NCI-H1930 (cell line): ENCODE measurements around the gene YEATS4.
A peak's percentile ranks its signal among the peaks of the same experiment; 100 is the strongest.
"Not testable (repeated sequence)": the region's sequence is repeated elsewhere in the genome, so short reads cannot be mapped to it uniquely, and the experiment has no call there.

Source experiments
- DNase-seq, 2 experiments: peaks; one replicate each; lab custom pipeline; 2025; lab: John Stamatoyannopoulos, UW

The YEATS4 gene

DNA sequence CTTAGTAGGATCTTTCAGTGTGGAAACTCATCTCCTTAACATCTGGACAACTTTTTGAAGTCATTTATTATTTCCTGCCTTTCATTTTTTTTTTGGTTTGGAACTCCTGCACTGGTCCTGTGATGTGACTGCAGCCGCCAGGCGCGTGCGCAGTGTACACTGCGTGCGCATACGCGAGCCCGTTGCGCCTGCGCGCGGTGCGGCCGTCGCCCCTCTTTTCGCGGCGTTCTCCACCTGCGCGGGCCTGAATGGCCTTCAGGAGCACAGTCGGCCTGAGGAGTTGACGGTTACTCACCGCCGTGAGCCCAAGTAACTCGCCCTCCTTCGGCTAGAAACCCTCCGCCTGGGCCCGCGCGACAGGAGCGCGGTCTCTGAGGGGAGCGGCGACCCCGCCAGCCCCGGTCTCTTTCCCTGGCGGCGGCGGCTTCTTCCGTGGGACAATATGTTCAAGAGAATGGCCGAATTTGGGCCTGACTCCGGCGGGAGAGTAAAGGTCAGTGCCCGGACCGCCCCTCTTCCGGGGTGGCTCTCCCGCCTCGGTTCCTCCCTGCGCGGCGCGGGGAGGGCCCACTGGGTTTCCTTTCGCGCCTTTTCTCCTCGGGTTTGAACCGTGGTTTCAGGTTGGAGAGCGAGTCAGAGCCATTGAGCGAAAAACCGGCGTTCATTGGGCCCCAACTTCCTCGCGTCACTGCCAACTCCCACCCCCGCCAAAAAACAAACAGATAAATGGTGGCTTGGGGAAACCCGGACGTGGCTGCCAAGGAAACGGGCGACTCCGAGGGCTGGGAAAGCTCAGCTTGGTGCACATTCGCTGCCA is at the start of gene YEATS4:
YEATS4 (plus strand) TSS at position 213 of the 817 bp plus-strand sequence; CDS start at position 443, 230 bp downstream.
- DNase-seq, result peak; percentile 91 to 92

DNA sequence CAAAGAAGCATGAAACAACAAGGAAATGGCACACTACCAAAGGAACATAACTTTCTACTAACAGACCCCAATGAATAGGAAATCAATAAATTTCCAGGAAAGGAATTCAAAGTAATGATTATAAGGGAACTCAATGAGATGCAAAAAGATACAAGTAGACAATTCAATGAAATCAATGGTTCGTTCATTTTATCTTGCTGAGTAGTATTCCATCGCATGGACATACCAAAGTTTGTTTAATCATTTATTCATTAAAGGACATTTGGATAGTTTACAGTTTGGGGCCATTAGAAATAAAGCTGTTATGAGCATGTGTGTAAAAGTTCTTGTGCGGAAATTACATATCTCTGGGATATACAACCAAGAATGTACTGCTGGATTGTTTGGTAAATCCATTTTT is 46.3 kb upstream of the YEATS4 start:
- no peak for DNase-seq

DNA sequence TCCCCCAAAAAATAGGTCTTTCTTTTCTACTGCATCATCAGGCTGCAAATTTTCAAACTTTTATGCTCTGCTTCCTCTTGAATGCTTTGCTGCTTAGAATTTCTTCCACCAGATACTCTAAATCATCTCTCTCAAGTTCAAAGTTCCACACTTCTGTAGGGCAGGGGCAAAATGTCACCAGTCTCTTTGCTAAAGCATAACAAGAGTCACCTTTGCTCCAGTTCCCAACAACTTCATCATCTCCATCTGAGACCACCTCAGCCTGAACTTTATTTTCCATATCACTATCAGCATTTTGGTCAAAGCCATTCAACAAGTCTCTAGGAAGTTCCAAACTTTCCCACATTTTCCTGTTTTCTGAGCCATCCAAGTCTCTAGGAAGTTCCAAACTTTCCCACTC is 42.8 kb upstream of the YEATS4 start:
- not testable (repeated sequence) for DNase-seq

DNA sequence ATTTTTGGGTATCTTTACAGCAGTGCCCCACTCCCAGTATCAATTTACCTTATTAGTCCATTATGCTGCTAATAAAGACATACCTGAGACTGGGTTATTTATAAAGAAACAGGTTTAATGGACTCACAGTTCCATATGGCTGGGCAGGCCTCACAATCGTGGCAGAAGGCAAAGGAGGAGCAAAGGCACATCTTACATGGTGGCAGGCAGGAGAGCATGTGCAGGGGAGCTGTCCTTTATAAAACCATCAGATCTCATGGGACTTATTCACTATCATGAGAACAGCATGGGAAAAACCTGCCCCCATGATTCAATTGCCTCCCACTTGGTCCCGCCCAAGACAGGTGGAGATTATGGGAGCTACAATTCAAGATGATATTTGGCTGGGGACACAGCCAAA is 42.3 kb upstream of the YEATS4 start:
- not testable (repeated sequence) for DNase-seq

DNA sequence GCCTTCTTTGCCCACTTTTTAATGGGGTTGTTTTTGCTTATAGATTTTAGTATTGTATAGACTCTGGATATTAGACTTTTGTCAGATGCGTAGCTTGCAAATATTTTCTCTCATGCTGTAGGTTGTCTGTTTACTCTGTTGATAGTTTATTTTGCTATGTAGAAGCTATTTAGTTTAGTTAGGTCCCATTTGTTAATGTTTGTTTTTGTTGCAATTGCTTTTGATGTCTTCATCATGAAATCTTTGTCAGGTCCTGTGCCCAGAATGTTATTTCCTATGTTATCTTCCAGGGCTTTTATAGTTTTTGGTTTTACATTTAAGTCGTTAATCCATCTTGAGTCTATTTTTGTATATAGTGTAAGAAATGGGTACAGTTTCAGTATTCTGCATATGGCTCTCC is 41.3 kb upstream of the YEATS4 start:
- DNase-seq, result no peak

DNA sequence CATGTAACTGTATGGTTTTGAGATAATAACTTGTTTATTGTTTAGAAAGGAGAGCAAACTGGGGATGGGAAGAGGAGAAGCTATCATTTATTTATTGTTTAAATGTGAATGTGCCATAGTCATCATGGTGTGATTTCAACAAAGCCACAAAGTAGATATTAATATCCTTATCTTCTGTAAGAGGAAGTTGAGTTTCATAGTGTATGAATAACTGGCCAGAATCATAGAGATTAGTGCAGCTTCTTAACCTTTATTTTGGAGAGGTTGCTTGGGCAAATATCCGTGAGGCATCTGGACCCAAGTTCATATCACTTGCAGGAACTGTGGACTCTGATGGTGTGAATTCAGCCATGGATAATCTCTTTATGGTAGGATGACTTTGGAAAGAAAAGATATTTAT is 38.2 kb upstream of the YEATS4 start:
- DNase-seq, result no peak

DNA sequence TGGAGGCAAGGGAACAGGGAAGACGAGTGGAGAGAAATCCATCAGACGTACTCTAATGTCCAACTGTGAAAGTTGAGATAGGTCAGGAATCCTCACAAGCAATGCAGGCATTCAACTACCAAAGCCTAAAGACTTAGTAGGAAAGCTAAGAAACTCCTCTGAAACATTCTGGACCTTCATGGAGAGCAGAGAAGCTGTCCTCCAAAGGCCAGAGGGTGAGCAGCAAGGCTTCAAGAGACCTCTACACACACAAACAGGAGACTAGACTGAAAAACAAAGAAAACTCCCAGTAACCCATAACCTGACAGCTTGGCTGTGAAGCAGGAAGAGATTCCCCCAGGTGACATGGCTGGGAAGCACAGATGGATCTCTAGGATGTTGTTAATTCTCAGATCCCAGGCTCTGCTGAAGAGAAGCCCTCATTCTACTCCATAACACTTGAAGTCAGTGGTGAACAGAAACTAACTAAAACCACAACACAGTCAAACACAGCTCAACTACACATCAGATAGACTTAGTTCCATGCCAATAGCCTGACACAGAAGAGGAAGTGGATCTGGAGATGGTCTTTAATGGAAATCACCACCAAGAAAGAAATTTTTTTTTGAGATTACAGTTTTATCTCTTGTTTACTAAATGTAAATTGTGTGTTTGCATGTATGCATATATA is 34.6 kb upstream of the YEATS4 start:
- DNase-seq, result no peak

DNA sequence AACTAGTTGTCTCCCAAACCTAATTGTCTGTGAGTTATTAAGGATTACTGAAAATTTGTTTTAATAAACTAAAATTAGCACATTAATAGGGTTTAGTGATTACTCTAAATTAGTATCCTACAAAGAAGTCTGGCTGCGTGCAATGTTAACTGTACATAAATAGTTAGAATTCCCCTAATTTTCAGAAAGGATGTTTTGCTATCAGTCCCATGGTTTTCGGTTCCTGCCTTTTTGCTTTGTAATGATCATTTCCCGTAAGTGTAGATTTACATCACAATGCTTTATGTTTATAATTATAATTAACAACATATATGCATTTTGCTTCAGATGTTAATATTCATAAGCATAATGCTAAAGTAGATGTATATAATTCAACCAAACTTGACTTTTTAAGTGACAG is 31.1 kb upstream of the YEATS4 start:
- DNase-seq, result no peak

DNA sequence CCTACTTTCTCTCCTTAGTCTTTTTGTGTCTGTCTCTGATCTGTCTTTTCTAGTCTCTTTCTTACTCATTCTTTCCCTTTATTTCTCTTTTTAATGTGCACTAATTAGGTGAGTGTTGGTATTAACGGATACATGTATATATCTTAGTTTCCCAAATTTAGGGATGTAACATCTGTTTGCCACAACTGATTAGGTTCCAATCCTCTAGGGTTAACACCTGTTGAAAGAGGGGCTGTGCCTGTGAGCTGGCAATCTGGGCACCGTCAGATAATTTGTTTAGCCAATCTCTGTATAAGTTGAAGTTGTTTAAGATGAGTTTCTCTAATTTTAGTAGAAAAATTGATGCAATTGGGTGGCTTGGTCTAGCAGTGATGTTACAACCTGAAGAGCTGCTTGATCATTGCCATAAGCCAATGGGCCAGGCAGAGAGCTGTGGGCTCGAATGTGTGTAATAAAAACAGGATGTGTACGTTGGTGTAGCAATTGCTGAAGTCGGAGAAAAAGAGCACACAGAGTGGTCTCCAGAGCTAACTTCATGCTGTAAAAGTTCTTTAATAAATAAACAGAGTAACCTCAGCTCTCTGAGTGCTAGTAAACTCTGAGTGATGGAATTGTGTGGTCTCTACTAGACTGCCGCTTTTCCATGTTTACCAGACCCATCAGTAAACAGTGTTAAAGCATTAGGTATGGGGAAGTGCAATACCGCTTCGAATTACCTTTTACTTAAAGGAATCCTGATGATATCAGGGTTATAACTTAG is 29.7 kb upstream of the YEATS4 start:
- no peak for DNase-seq

DNA sequence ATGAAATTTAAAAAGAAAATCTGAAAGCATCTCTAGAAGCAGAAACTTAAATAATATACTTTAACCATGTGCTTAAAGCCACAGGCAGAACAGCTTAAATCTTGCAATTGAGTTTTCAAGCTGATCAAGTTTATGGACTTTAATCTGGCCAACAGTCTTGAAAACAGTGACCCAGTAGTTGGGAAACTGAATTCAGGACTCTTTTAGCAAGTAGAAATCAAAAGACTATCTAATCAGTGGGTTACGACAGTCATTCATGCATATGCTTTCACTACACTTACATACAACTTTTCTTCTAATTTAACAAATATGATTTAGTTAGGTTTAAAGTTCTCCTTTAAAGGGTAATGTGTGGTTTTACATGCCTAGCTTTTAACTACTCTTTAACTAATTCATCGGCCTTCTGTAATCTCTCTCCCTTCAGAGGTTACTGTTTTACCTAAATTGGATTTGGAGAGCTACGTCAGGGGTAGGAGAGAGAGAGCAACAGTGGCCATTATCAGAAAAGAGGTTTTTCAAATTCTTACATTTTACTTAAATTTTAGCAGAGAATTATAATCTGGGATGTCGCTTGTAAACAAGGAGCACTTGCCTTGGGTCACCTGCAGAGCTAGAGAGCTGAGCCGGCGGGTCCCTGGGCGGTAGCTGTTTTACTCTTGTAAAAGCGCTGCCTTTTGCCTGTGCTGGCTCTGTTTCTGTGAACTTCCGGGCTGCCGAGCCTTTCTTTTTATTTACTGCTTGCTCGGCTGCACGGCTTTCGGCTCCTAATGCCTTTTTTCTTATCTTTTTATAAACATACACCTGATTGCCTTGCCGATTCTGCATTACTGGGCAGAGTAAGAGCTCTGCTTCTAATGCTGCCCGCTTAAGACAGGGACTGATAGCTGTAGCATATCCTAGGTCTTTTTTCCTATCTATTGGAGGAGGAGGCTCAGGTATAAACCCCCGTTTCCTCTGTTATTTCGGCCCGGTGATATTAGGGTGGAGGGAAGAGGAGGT is 28.8 kb upstream of the YEATS4 start:
- DNase-seq, result no peak

DNA sequence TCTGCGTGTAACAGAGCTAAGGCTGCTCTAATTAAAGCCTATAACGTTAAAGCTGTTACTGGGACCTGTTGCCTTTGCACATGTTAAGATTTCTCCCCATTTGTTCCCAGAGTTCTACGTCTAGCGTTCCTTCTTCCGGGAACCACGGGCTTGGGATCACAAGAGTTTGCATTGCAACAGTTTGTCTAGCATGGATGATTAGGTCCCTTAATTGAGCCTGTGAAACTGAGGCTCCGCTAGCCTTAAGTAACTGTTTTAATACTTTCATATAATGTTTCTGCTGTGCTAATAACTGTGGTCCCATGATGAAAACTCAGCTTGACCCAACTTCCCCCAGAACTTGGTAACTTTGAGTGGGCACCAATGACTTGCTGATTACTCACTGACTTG is 28.0 kb upstream of the YEATS4 start:
- DNase-seq, result no peak

DNA sequence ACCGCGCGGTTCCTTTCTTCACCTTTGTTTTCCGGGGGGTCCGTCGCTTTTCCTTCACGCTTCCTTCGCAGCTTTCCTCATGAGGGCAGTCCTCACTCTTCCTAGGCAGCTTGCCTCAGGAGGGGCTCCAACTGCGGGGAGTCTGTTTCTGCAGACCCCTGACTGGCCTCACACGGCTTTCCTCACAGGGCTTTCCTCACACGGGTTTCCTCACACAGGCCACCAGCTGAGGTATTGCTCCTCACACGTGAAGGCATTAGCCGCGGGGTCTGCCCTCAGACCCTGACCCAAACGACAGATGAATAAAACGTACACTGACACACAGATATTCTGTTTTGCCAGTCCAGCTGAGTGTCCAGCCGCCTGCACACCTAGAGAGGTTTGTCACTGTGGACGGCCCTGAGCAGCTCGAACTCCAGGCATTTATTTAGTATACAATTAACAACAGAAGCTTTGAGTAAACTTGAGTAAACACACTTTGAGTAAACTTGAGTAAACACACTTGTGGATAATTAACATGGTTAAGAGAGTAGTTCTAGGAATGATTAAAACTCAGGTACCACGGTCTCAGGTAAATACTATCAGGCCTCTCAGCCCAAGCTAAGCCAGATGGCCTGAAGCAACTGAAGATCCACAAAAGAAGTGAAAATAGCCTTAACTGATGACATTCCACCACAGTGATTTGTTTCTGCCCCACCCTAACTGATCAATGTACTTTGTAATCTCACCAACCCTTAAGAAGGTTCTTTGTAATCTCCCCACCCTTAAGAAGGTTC is 27.4 kb upstream of the YEATS4 start:
- DNase-seq, result no peak

DNA sequence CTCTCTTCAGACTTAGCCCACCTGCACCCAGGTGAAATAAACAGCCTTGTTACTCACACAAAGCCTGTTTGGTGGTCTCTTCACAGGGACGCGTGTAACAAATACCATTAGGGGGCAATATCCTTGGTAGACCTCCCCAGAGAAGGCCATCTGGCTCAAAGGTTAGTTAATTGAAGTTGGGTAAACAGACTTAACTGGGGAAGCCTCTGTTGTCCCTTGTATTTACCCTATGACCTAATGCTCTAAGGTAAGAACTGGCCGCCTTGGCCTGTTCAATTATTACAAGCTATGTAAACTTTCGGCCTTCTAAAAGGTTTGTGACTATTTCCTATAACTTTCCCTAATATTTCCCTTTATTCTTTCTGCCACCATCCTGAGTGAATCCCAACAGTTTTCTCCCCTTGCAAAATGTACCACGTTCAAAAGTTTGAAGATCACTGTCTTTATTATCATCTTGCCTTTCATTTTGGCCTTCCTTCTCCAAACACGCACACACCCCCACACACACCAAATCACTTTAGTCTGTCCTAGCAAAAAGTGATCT is 26.7 kb upstream of the YEATS4 start:
- DNase-seq, result no peak

DNA sequence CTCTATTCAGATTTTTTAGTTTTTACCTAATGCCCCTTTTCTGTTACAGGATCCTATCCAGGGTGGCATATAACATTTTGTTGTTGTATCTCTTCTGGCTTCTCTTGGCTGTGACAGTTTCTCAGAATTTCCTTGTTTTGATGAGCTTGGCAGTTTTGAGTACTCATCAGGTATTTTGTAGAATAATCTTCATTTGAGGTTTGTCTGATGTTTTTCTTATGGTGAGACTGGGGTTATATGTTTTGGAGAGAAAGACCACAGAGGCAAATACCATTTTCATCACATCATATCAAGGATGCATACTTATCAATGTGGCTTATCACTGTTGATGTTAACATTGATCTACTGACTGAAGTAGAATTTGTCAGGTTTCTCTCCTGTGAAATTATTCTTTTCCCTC is 25.4 kb upstream of the YEATS4 start:
- no peak for DNase-seq

DNA sequence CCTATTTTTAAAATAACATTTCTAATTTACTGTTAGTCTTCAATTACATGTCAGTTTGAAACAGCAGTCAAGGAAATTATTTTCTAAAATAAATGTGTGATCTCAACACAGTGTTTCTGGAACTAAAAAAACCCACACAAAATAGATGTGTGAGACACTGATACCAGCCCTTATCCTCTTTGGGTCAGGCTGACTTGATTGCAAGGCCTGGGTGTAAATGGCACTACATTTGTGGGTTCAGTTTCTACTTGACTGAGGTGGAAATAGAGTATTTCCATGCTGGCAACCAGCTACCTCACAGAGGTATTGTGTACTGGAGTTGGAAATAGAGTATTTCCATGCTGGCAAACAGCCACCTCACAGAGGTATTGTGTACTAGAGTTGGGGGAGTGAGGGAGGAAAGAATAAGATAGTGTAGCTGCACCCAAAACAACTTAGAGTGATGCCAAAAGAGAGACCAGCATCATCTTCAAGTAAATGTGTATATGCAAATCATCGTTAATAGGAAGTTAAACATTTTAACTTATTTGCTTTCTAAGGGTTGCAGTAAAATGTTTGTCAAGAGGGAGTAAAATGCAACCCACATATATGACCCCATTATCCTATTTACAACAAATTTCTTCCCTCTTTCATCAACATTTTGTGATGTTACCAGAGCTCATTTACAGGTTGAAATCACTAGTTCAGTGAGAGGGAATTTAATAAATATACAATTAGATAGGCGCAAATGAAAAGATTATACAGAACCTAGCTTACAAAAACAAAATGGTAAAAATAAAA is 22.0 kb upstream of the YEATS4 start:
- DNase-seq, result no peak

DNA sequence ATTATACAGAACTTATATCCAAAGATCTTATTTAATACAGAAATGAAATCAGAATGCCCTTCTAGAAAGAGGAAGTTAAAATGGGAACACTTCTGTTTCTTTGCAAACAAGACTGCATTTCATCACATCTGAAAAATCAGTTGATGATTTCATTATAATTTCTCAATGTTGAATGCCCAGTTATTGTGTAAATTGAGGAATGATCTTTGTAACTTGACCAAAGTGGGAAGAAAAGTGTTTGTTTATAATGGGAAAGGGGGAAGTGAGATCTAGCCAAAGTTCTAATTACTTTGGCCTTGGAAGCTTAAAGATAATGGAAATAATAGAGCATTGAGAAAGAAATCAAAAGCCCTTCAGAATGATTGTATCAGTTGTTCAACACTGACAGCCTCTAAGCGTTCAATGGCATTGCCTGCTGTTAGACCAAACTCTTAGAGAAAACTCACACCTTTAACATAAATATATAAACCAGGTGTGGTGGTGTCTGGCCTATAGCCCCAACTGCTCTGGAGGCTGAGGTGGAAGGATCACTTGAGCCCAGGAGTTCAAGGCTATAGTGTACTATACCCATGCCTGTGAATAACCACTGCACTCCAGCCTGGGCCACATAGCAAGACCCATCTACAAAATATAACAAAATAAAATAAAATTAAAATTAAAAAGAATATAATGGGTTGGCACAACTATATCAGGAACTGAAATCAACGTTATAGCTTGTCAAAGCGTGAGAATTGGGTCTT is 21.3 kb upstream of the YEATS4 start:
- no peak for DNase-seq

DNA sequence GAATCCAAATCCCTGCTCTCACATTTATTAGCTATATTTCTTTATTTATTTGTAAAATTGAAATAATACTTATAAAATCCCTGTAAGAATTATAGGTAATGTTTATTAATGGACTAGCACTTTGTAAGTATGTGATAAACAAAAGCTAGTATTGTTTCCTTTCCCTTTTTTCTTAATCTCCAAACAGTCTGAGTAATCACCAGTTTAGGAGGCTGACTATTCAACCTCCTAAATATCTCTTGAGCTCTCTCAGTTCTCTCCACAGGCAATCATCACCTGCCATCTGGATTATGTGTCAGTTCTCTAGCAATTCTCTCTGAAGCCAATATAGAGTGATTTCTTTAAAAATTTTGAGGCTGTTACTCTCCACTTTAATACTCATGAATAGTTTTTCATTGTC is 20.6 kb upstream of the YEATS4 start:
- no peak for DNase-seq

DNA sequence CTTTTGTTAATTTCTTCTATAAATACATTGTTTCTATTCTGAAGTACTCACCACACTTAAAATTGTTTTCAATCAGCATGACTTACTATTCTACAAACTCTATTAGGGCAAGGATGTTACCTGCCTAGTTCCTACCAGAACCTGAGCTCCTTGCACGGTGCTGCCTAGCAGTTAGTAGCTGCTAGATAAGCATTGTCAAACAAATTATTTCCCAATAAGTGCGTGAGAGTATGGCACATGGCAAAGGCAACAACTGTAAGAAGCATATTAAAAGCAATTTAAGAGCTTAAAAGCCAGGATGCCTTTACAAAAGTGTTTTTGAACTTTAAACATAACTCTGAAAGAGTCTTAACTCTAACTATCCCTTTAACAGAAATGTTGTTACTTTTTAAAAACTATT is 19.5 kb upstream of the YEATS4 start:
- no peak for DNase-seq

DNA sequence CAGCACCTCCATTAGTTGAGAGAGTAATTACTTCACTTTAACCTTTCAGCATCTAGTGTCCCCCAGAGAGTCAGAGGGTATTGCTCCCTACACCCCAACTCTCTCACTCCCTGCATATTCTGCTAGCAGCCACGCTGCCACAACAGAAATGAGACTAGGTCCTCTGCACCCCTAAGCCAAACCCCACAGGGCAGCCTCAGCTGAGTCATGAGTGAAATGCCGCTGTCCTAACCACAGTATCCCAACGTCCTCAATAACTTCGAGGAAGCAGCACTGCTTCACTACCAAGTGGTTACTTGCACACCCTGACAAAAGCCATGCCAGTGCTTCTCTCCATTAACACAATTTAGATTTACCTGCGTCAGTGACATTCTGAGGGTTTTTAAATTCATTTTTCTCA is 18.2 kb upstream of the YEATS4 start:
- no peak for DNase-seq
